Lung (tissue), 12 donors: ENCODE results near the gene LRIG1. TPM values are rescaled to one million over a fixed set of nuclear protein-coding genes. Genes with fewer than 3 reads are reported as not detected.

Source experiments
- ATAC-seq: fragments of 200-7000 bp; cut with Tn5 transposase; one replicate; pipeline ENCODE4 v1.9.1; 2020; ENCODE audit warnings: moderate number of reproducible peaks; ENCODE audit not compliant: insufficient read depth, low FRiP score
- DNase-seq, 3 donors: peaks; one replicate each; pipeline ENCODE4 v3.0.0-alpha.2; 2013 to 2017
- H3K27ac ChIP-seq, 2 donors: one replicate each; pipeline ENCODE4 v1.5.1; 2013; ENCODE audit warnings: mild to moderate bottlenecking in 2 of 2, moderate library complexity in 2 of 2, control low read depth in 1 of 2, inconsistent platforms in 1 of 2, low read depth in 1 of 2, low read length in 1 of 2
- H3K27me3 ChIP-seq, 3 donors: one replicate each; pipeline ENCODE4 v1.5.1; 2013; ENCODE audit warnings: low read length in 2 of 3; ENCODE audit not compliant: control insufficient read depth in 3 of 3, insufficient read depth in 3 of 3
- H3K36me3 ChIP-seq, 4 donors: one replicate each; pipeline ENCODE4 v1.5.1; 2013; ENCODE audit warnings: low read length in 4 of 4, mild to moderate bottlenecking in 1 of 4, moderate library complexity in 1 of 4; ENCODE audit not compliant: control insufficient read depth in 4 of 4, insufficient read depth in 4 of 4
- H3K4me1 ChIP-seq, 5 donors: one replicate each; pipeline ENCODE4 v1.5.1; 2013; ENCODE audit warnings: low read length in 5 of 5, mild to moderate bottlenecking in 2 of 5, moderate library complexity in 1 of 5; ENCODE audit not compliant: control insufficient read depth in 5 of 5, insufficient read depth in 5 of 5
- H3K4me3 ChIP-seq: one replicate; pipeline ENCODE4 v1.5.1; 2013; ENCODE audit warnings: mild to moderate bottlenecking, control low read depth, moderate library complexity
- H3K9ac ChIP-seq, 2 donors: one replicate each; pipeline ENCODE4 v1.5.1; 2013; ENCODE audit warnings: low read length in 2 of 2, control low read depth in 1 of 2; ENCODE audit not compliant: insufficient read depth in 1 of 2
- H3K9me3 ChIP-seq, 4 donors: one replicate each; pipeline ENCODE4 v1.5.1; 2013; ENCODE audit warnings: low read length in 3 of 4, mild to moderate bottlenecking in 1 of 4, moderate library complexity in 1 of 4; ENCODE audit not compliant: control insufficient read depth in 4 of 4, insufficient read depth in 3 of 4
- WGBS, 2 donors: extraction: QIAGEN DNeasy Blood & Tissue Kit; methylation state at CpG; one replicate each; pipeline ENCODE4 v1.1.7; 2013; 5-methylcytosine and 5-hydroxymethylcytosine counted together
- polyA plus RNA-seq, 2 donors: library from polyadenylated mRNA; stranded (reverse); fragments of 200-250 nt; gene quantifications; one replicate each; pipeline ENCODE4 v1.2.1, GENCODE V29; 2013
- total RNA-seq, 2 donors: library from RNA; depleted of rRNA in 1 of 2; stranded (reverse); fragments of >200 nt in 1 of 2; gene quantifications; one replicate each; pipeline ENCODE4 v1.2.1, GENCODE V29; 2014 to 2021
- TF ChIP-seq, protein P1 (sequence below): IDR thresholded peaks from 2 replicates; pipeline ENCODE4 v1.5.1; 2012; ENCODE audit warnings: mild to moderate bottlenecking; ENCODE audit errors: control extremely low read depth, extremely low read depth
- donor health status: control.
- donor health status: control.
- donor health status: Bipolar disorder and iron deficiency.
- donor health status: healthy.
- donor health status: DM: yes; HTN: yes; CAD: no.

The LRIG1 gene
- total and polyA plus RNA-seq, 4 donors, result 21.9 to 97.4 (median 42.2) TPM

DNA sequence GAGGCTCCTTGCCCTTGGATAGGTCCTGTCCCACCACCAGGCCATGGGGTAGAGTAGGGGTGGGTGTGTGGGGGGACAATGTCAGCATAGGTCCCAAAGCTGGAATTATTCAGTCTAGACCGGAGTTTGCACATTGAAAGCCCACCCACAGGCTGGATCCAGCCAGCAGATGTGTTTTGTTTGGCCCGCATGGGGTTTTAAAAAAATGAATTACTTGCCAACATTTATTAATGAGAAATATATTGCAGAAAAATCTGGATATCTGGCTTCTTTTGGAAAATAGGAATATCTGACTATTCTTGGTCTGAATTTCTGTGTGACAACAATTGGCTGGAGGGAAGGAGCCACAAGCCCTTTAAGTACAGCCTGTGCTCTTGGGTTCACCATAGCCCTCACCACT is 17.3 kb upstream of the LRIG1 start:
- no peaks in the 10 kb centered on the region for H3K9me3 ChIP-seq

DNA sequence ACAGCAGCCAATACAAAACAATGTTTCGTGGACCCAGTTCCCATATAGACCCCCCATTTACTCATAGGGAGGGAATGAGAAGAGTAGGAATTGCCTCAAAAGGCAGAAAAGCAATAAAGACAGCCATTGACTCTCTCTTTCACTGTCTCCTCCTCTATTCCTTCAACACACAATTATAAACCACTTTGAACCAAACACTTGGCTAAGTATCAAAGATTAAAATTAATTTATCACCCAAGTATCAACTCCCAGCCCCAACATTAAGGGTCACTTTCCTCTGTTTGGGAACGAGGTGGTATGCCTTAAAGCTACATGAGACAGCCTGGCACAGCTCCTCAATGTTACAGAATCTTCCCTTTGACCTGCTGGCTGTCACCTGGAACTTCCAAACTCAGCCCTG is 16.4 kb upstream of the LRIG1 start:
- DNase-seq (peak in 2 of 3 donors; percentile 81 to 82), ATAC-seq (no peak)
- WGBS, 2 donors, result 65 to 82% methylated on average over 2 of the region's 2 CpGs
- H3K27me3 ChIP-seq, result no peaks in the 10 kb centered on the region
- H3K27ac ChIP-seq, result no peak overlapping the region
- H3K4me3 ChIP-seq, result no peak overlapping the region
- H3K9me3 ChIP-seq, result no peaks in the 10 kb centered on the region
- TF ChIP-seq, protein P1, sequence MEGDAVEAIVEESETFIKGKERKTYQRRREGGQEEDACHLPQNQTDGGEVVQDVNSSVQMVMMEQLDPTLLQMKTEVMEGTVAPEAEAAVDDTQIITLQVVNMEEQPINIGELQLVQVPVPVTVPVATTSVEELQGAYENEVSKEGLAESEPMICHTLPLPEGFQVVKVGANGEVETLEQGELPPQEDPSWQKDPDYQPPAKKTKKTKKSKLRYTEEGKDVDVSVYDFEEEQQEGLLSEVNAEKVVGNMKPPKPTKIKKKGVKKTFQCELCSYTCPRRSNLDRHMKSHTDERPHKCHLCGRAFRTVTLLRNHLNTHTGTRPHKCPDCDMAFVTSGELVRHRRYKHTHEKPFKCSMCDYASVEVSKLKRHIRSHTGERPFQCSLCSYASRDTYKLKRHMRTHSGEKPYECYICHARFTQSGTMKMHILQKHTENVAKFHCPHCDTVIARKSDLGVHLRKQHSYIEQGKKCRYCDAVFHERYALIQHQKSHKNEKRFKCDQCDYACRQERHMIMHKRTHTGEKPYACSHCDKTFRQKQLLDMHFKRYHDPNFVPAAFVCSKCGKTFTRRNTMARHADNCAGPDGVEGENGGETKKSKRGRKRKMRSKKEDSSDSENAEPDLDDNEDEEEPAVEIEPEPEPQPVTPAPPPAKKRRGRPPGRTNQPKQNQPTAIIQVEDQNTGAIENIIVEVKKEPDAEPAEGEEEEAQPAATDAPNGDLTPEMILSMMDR, result no peak
- H3K9ac ChIP-seq, result no peak overlapping the region
- peaks cover 0 to 21% (median 6%) of the 10 kb centered on the region in 5 donors for H3K4me1 ChIP-seq
- no peaks in the 10 kb centered on the region for H3K36me3 ChIP-seq

More for the DNA sequence above, 17.3 kb upstream of the LRIG1 start:
- Histone ChIP-seq H3K27ac (no peak overlapping the region), H3K4me1 (peaks cover 0 to 21% (median 6%) of the 10 kb centered on the region in 5 donors), H3K27me3 (no peaks in the 10 kb centered on the region), H3K4me3 (no peak overlapping the region), H3K36me3 (no peaks in the 10 kb centered on the region), H3K9ac (no peak overlapping the region)
- TF ChIP-seq, protein P1, result no peak
- ATAC-seq, result no peak
- WGBS, 2 donors, result 82 to 94% methylated on average over 2 of the region's 2 CpGs
- DNase-seq, result peak; percentile 48 to 87 (median 70)

DNA sequence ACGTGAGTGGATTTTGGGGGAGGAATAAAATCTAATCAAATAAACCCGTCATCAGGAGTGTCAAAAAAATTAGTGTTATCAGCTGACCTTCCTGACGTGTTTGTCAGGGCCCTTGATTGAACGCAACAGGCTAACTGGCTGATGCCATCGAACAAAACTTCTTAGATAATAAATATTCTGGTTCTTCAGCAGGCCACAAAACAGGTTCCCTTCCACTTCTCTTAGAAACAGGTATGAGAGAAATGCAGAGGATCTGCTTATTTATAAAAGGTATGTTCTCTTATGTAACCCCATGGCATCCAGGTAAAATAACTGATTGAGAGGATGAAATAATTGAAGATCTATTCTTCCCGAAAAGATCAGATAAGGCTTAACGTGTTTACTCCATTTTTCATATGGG is 7.6 kb upstream of the LRIG1 start:
- TF ChIP-seq, protein P1, result no peak
- no peaks in the 10 kb centered on the region for H3K27me3 ChIP-seq
- H3K36me3 ChIP-seq, result no peaks in the 10 kb centered on the region
- DNase-seq (no peak), ATAC-seq (no peak)
- H3K4me1 ChIP-seq, result peaks cover 0 to 6% (median 0%) of the 10 kb centered on the region in 5 donors
- H3K4me3 ChIP-seq, result no peak overlapping the region
- no peak overlapping the region for H3K27ac ChIP-seq
- H3K9me3 ChIP-seq, result no peaks in the 10 kb centered on the region
- no peak overlapping the region for H3K9ac ChIP-seq
- 76 to 80% methylated on average over 7 of the region's 7 CpGs for WGBS, 2 donors
